NCI-H748 (cell line): ENCODE measurements around the gene CXorf58.

Source experiments
- DNase-seq: peaks from one replicate; lab custom pipeline; 2025; ENCODE audit not compliant: unreplicated experiment; lab: John Stamatoyannopoulos, UW

Gene CXorf58

DNA sequence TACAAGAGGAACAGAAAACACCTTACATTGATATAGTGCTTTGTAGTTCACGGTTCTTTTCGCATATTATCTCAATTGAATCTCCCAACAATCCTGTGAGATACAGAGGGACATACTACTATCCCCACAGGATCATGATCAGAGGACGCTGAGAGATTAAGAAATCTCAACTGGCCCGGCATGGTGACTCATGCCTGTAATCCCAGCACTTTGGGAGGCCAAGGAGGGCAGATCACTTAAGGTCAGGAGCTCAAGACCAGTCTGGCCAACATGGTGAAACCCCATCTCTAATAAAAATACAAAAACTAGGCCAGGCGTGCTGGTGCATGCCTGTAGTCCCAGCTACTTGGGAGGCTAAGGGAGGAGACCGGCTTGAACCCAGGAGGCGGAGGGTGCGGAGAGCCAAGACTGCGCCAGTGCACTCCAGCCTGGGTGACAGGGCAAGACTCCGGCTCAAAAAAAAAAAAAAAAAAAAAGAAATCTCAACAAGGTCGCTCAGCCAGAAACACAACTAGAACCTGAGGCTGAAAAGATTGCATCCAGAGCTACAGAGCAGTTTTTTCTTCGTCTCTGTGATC, 7.5 kb upstream of the CXorf58 start:
- no peak for DNase-seq

DNA sequence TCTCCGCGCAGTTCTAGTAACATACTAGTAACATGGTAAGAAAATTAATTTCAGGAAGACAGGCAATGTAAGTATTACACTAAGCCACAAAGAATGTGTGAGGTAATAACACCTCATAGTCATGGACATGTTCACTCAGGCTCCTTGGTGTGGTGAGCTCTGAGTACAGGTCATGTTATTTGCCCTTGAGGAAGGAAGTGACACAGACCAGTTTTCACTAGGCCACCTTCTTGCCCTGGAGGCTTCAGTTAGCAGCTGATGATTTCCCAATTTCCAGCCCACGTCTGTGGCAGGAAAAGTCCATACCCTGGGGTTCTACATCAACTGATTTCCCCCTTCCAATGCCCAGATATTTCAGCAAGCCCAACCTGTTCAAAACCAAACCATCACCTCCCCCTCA, 6.7 kb upstream of the CXorf58 start:
- DNase-seq, result no peak

DNA sequence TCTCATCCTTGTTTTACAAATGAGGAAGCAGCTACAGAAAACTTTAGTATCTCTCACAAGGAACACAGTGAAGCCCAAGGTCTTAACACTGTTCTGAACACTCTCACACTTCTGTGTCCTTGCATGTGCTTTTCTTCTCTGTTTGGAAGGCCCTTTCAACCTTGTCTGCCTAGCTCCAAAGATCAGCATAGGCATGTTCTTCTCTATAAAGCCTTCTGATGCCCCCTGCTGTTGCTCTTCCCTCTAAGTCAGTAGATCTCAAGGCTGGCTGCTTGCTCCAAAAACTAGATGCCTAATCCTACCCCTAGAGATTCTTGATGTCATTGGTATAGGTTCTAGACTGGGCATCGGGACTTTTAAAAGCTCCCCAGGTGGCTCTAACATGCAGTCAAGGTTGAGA, 6.0 kb upstream of the CXorf58 start:
- DNase-seq, result peak; percentile 77

DNA sequence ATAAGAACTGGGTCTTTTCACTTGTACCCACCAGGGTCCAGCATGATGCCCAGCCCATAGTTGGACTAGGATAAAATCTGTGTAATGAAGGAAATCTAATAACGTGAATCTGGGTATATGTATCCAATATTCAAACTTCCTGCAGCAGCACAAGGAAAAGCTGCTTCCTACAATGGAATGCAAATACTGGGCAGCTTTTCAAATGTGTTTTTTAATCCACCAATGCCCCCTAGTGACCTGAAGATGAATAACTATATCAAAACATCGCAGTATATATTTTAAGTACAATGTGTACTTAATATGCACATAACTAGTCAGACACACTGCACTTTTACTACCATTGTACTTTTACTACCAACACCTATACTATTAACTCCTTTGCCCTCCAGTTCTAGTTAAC, 5.4 kb upstream of the CXorf58 start:
- DNase-seq, result peak; percentile 64

DNA sequence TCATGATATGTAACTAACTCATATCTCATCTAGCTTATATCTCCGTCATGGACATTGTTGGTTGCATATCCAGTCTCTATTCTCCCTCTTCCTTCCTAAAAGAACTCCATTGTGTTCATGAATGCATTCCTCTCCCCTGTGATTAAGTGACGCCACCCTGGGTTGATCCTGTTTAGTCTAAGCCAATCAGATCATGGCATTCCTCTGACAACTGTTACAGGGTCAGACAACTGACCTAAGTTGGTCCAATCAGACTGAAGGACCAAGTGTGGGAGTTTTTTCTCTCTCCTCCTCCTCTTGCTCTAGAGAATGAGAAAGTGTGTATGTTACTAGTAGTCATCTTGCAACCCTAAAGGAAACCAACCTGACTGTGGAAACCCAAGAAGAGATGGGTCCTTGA, 3.7 kb upstream of the CXorf58 start:
- no peak for DNase-seq

DNA sequence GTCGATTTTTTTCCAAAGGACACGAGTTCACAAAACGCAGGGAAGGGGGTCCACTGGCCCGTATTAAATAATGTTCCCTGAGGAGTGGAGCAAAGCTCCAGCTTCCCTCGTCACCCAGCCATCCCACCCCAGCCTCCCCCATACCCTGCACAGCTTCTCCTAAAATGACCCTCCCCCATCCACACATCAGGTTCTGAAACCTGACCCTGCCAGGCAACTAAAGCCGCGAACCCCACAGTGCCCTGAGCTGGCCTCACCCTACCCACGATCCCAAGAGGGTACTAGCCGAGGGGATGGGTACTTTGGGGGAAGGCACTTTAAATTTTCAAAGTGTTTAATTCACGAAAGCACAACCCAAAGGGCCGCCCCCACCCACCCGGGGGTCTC, 702 bp upstream of the CXorf58 start:
- DNase-seq, result peak; percentile 59

DNA sequence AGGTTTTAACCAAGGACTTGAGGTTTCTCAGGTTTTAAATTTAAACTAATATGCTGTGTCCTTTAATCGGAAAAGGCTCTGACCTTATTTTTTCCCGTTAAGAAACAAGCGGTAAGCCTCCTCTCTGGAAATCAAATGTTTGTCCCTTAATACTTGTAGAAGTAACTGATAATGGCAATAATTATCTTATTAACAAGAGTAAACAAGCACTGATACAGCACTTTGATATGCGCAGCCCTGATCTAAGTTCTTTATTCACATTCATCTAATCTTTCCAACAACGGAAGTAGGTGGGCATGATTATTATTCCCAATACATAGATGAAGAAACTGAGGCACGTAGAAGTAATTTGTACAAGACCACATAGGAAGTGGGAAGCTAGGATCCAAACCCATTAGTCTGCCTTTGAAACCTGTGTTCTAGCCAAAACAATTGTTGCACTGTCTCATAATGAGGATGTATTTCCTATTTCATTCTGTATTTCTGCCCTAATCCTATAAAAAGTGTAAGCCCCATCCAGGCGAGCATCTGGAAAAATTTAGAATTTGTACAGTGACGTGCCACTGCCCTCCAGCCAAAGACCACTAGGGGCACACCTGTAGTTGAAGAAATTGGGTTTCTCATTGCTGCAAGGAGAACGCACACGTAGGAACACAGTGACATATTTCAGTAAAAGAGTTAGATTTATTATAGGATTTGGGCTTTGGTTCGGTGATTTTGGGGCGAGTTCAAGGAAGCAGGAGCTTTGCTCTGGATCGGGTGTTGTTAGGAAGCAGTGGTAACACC, 606 bp downstream of the CXorf58 start:
- DNase-seq, result peak; percentile 31

DNA sequence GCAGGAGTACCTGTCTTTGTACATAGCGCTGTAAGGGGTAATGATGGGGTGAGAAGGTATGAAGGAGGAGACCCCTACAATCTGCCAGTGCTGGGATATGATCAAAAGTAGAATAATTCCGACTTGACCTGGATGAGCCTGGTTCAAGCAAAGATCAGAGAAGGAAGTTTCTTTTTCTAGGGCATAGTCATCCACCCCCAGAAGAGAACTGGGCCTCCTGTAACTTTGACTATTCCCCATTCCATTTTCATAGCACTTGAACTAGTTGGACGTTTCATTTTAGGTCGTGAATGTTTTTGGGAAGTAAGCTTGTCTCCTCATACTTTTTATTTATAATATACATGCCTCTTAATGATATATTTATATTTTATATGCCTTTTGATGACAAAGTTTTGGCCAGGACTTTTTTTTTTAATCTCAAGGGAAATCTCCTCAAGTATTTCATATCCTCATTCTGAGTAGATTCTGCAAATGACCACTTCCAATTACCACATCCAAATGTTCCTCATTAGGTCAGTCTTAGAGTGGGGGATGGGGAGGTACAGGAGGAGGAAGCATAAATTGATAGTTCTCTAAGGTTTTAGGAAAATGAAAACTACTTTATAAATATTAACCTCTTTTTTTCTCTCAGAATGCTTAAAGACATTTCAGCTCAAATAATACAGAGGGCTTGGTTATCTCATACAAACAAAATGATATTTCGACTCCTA, 3.5 kb downstream of the CXorf58 start:
- no peak for DNase-seq

DNA sequence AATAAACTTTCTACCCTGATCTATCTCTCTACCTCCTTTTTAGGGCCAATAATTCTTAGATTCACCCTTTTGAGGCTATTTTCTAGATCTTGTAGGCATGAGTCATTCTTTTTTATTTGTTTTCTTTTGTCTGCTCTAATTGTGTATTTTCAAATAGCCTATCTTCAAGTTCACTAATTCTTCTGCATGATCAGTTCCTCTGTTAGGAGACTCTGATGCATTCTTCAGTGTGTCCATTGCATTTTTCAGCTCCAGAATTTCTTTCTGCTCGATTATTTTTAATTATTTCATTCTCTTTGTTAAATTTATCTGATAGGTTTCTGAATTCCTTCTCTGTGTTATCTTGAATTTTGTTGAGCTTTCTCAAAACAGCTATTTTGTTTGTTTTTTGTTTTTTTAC, 11.3 kb downstream of the CXorf58 start:
- DNase-seq, result no peak

DNA sequence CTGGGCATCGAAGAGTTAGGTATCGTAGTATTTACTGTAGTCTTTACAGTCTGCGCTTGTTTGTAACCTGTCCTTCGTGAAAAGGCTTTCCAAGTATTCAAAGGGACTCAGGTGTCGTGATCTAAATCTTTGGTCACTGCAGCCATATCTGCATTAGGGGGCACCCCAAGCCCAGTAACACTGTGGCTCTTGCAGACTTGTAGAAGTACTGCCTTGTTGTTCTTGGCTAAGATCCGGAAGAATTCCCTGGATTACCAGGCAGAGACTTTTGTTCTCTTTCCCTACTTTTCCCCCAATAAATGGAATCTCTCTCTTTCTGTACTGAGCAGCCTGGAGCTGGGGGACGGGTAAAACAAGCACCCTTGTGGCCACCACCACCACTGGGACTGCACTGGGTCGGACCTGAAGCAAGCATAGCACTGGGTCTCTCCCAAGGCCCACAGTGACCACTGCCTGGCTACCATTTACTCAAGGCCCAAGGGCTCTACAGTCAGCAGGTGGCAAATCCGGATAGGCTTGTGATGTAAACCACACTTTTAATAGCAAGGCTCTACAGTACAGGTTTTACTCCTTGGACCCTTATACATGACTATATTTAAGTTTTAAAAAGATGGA, 12.0 kb downstream of the CXorf58 start:
- DNase-seq, result no peak

DNA sequence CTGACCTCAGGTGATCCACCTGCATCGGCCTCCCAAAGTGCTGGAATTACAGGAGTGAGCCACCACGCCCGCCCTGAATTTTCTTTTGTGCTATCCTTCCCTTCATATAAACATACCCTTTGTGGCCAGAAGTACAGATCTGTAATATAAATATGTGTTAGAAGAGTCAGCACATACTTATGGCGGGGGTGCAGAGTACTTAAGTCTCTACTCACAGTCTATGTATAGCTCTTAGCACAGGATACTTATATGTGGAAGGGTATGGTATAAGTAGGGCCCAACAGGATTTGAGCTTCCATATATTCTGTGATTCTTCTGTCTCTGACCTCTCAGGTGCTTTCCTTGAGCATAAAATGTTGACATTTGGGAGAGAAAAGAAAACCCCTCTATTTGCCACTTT, 18.2 kb downstream of the CXorf58 start:
- no peak for DNase-seq

DNA sequence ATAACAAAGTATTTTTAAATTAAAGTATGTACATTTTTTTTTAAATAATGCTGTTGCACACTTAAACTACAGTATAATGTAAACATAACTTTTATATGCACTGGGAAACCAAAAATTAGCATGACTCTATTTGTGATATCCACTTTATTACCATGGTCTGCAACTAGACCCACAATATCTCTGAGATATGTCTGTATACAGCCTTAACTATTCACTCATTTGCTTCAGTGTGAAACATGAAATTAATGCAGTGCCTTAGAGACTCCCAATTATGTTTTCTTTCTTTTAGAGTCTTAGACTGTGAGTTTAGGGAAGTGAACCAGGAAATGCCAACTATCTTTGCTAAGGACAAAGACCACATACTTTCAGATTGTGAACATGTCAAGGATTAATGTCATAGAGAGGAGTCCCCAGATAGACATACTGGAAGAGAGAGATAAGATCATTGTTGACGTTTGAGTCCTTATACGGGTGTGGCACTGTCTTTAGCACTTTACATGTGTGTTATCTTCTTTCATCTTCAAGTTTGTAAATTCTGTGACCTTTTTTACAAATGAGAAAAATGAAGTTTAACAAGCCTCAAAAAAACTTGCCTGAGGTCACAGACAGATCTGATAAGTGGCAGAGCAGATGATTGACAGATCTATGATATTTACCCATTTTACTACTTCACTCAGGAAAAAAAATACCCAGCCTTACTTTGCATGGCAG, 23.2 kb downstream of the CXorf58 start:
- no peak for DNase-seq

DNA sequence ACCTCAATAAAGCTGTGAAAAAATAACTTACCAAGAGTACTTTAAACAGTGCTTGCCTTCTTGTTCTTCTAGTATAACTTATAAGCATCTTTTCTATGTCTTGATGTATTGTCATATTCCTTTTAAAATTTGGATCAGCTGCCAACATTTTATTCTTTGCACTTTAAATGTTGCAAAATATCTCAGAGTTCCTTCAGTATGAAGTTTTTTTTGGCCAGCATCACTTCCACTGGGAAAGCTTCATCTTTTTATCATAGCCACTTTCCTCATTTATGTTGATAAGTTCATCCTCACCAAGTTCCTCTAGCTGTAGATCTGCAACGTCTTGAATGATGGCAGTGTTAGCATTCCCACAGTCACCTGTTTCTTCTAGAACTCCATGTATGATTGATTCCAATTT, 24.2 kb downstream of the CXorf58 start:
- DNase-seq, result no peak

DNA sequence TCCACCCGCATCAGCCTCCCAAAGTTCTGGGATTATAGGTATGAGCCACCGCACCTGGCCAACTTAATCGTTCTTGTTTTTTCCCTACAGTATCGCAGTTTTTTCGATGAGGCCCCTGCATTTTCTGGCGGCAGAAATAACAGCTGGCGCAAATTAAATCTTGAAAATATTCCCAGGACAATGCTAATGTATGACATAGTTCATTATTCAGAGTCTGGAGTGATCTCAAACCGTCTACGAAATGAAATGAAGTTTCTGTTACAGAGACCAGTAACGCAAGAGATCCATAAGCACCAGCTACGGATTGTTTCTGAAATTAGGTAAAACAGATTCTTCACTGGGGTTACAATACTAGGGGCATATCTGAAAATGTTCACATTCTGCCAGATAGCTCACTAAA, 27.3 kb downstream of the CXorf58 start:
- no peak for DNase-seq

DNA sequence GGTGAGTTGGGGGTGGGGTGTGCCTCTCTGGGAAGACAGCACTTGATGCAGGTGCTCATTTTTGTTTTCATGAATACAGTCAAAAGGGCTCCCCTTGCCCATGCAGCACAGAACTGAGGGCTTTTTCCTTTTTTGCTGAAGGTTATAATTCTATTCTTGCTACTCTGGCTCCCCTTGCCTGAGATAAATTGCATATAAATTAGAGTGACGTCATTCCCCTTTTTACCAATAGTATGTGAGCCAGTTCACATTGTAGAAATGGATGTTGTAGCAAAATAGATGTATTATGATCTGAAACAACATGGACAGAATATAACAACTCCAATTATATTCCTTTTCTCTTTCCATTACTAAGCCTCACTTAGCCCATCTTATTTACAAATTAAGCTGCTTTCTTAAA, 28.4 kb downstream of the CXorf58 start:
- DNase-seq, result no peak

DNA sequence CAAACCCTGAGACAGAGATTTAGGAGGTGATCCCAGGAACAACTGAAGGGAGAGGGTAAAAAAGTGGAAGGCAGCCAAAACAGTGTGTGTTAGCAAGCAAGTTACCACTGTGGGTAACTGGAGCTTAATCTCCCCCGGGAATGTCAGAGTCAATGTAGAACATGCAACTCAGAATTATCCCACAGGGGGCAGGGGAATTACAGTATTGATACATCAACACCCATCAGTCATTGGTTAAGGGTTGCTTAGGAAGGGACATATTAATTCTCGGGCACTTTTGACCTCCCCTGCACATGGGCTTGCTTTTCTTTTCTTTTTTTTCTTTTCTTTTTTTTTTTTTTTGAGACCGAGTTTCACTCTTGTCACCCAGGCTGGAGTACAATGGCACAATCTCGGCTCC, 29.3 kb downstream of the CXorf58 start:
- DNase-seq, result peak; percentile 1

DNA sequence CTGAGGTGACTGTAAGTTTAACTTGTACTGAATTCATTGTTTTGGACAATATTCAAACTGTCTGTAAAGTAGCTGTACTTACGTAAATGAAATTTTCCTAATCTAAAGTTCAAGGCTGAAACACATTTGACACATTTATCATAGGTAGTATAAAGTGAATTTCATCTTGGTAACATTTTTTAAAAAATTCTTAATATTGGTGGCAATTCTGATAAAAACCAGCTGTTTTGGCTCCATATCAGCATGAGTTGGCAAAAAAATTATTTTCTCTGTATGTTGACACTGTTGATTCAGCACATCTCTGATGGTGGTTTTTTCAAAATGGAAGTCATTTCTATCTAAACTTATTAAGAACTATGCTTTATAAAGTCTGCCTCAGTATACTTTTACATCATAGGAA, 30.9 kb downstream of the CXorf58 start:
- no peak for DNase-seq

DNA sequence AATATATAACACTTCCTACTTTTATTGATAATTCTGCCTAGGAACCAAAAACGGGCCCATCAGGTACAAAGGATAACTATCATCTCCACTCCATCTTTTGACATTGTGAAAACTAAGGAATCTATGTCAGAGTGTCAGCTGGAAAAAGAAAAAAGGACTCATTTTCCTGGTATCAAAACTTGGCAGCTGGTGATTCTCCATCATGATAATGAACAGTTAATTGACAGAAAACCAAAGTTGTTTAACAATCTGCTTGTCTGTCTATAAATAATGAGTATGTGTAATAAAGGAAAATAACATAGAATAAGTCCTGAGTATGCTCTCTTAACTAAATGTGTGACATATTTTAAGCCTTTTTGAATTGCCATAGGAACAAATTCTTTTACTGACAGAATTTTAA, 31.4 kb downstream of the CXorf58 start:
- DNase-seq, result no peak

DNA sequence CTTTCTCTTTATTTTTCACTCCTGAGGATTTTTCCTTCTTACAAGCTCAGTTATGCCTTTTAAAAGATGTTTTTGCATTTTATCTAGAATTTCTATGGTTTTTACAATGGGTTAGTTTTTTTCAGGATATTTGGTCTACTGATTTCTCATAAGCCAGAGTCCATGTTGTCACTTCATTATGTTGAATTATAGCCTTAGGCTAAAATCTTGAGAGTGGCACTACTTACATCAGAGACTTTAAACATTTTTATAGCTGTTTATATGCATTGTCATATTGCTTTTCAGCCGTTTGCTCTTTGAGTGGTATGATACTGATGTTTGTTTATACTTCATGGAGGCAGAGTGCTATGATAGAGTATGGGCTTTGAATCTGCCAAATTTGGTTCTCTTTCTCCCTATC, 36.4 kb downstream of the CXorf58 start:
- no peak for DNase-seq

DNA sequence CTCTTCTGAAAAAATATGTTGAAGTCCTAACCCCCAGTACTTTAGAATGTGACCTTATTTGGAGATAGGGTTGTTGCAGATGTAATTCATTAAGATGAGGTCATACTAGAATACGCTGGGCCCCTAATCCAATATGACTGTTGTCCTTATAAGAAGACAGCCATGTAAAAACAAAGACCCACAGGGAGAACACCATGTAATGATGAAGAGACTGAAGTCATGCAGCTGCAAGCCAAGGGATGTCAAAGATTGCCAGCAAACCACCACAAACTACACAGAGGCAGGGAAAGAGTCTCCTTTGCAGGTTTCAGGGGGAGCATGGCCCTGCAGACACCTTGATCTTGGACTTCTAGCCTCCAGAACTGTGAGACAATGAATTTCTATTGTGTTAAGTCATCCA, 37.4 kb downstream of the CXorf58 start:
- no peak for DNase-seq

DNA sequence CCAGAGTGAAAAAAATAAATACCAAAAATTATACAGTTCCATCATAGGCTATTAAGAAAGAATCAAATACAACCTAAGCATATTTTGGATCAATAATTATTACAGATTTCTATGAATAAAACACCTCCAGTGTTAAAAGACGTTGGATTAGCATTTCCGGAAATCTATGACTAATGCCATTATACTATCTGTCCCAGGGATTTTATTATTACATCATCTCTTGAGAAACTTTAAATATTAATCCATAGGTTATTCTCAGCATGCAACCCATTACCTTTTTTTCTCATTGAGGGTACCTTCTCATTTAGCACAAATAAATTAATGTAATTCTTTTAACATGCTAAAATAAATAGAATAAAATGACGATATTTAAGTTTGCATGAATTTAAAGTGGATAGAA, 44.6 kb downstream of the CXorf58 start:
- no peak for DNase-seq
